ENCODE results near the gene LPXN. TPM values are rescaled to one million over a fixed set of nuclear protein-coding genes. Genes with fewer than 3 reads are reported as not detected.

LPXN gene
- total and polyA plus RNA-seq, 2 experiments from 2014 or later: 2.3 to 3.2 TPM

- H3K9me2 ChIP-seq (replicated peaks; ENCODE audit: insufficient read depth): no peaks in the 10 kb centered on the region
- no peak overlapping the region for H2AFZ ChIP-seq
- H3K4me3 ChIP-seq: no peak overlapping the region
- no peaks in the 10 kb centered on the region for H3K4me1 ChIP-seq (ENCODE audit: insufficient read depth)
- H3K9me3 ChIP-seq (ENCODE audit: low read depth): no peaks in the 10 kb centered on the region
- H3K4me2 ChIP-seq: no peak overlapping the region
- no peaks in the 10 kb centered on the region for H3K27me3 ChIP-seq
- no peak overlapping the region for H3K27ac ChIP-seq
- H3K36me3 ChIP-seq (replicated peaks; ENCODE audit: insufficient read depth, low read depth): no peaks in the 10 kb centered on the region
- WGBS (ENCODE audit: low lambda C conversion rate, missing lambda C conversion rate): 74% methylated on average over 4 of the region's 4 CpGs
- H4K20me1 ChIP-seq (ENCODE audit: insufficient read depth, poor library complexity, severe bottlenecking): no peaks in the 10 kb centered on the region
- no peaks in the 10 kb centered on the region for H3K79me2 ChIP-seq
- DNase-seq (ENCODE audit: low spot score): no peak
- no peak for TF ChIP-seq EZH2 (IDR thresholded peaks at IDR 0.05; ENCODE audit: borderline replicate concordance)
- TF ChIP-seq EZH2phosphoT487 (IDR thresholded peaks at IDR 0.05; ENCODE audit: low read depth, severe bottlenecking, unreplicated experiment): no peak
- TF ChIP-seq CTCF (IDR thresholded peaks at IDR 0.05; ENCODE audit: poor library complexity): no peak
Observed at GRCh38 chr11:58503361-58503856, 72.2 kb downstream of the LPXN start.

- no peak overlapping the region for H2AFZ ChIP-seq
- no peaks in the 10 kb centered on the region for H3K4me1 ChIP-seq (ENCODE audit: insufficient read depth)
- no peak overlapping the region for H3K4me2 ChIP-seq
- DNase-seq (ENCODE audit: low spot score): no peak
- no peaks in the 10 kb centered on the region for H3K27me3 ChIP-seq
- no peaks in the 10 kb centered on the region for H3K9me3 ChIP-seq (ENCODE audit: low read depth)
- no peak for TF ChIP-seq CTCF (IDR thresholded peaks at IDR 0.05; ENCODE audit: poor library complexity)
- TF ChIP-seq EZH2 (IDR thresholded peaks at IDR 0.05; ENCODE audit: borderline replicate concordance): no peak
- TF ChIP-seq EZH2phosphoT487 (IDR thresholded peaks at IDR 0.05; ENCODE audit: low read depth, severe bottlenecking, unreplicated experiment): no peak
- no peak overlapping the region for H3K27ac ChIP-seq
- no peaks in the 10 kb centered on the region for H3K9me2 ChIP-seq (replicated peaks; ENCODE audit: insufficient read depth)
- H3K79me2 ChIP-seq: no peaks in the 10 kb centered on the region
- no peaks in the 10 kb centered on the region for H3K36me3 ChIP-seq (replicated peaks; ENCODE audit: insufficient read depth, low read depth)
- no peaks in the 10 kb centered on the region for H4K20me1 ChIP-seq (ENCODE audit: insufficient read depth, poor library complexity, severe bottlenecking)
- no peak overlapping the region for H3K4me3 ChIP-seq
Observed at GRCh38 chr11:58502004-58502403, 73.7 kb downstream of the LPXN start.

GRCh38 chr11:58498464-58498863 lies 77.2 kb downstream of the LPXN start:
- Histone ChIP-seq H3K36me3 (replicated peaks; ENCODE audit: insufficient read depth, low read depth) (no peaks in the 10 kb centered on the region), H3K79me2 (no peaks in the 10 kb centered on the region), H3K4me1 (ENCODE audit: insufficient read depth) (no peaks in the 10 kb centered on the region), H3K4me2 (no peak overlapping the region), H3K4me3 (no peak overlapping the region), H4K20me1 (ENCODE audit: insufficient read depth, poor library complexity, severe bottlenecking) (no peaks in the 10 kb centered on the region), H3K27me3 (no peaks in the 10 kb centered on the region), H3K9me2 (replicated peaks; ENCODE audit: insufficient read depth) (no peaks in the 10 kb centered on the region), H3K27ac (no peak overlapping the region), H3K9me3 (ENCODE audit: low read depth) (no peaks in the 10 kb centered on the region), H2AFZ (no peak overlapping the region)
- WGBS (ENCODE audit: low lambda C conversion rate, missing lambda C conversion rate): 81% methylated on average over 2 of the region's 2 CpGs
- TF ChIP-seq EZH2phosphoT487 (IDR thresholded peaks at IDR 0.05; ENCODE audit: low read depth, severe bottlenecking, unreplicated experiment) (no peak), CTCF (IDR thresholded peaks at IDR 0.05; ENCODE audit: poor library complexity) (no peak), EZH2 (IDR thresholded peaks at IDR 0.05; ENCODE audit: borderline replicate concordance) (no peak)
- no peak for DNase-seq (ENCODE audit: low spot score)

GRCh38 chr11:58497951-58498350 lies 77.7 kb downstream of the LPXN start:
- H3K4me3 ChIP-seq: no peak overlapping the region
- H3K9me3 ChIP-seq (ENCODE audit: low read depth): no peaks in the 10 kb centered on the region
- H3K4me1 ChIP-seq (ENCODE audit: insufficient read depth): no peaks in the 10 kb centered on the region
- no peak for TF ChIP-seq EZH2phosphoT487 (IDR thresholded peaks at IDR 0.05; ENCODE audit: low read depth, severe bottlenecking, unreplicated experiment)
- no peak for TF ChIP-seq CTCF (IDR thresholded peaks at IDR 0.05; ENCODE audit: poor library complexity)
- no peak for TF ChIP-seq EZH2 (IDR thresholded peaks at IDR 0.05; ENCODE audit: borderline replicate concordance)
- no peak overlapping the region for H3K4me2 ChIP-seq
- no peaks in the 10 kb centered on the region for H3K36me3 ChIP-seq (replicated peaks; ENCODE audit: insufficient read depth, low read depth)
- H4K20me1 ChIP-seq (ENCODE audit: insufficient read depth, poor library complexity, severe bottlenecking): no peaks in the 10 kb centered on the region
- no peak for DNase-seq (ENCODE audit: low spot score)
- WGBS (ENCODE audit: low lambda C conversion rate, missing lambda C conversion rate): 85% methylated on average over 2 of the region's 2 CpGs
- H3K9me2 ChIP-seq (replicated peaks; ENCODE audit: insufficient read depth): no peaks in the 10 kb centered on the region
- H3K27me3 ChIP-seq: no peaks in the 10 kb centered on the region
- H3K79me2 ChIP-seq: no peaks in the 10 kb centered on the region
- H2AFZ ChIP-seq: no peak overlapping the region
- no peak overlapping the region for H3K27ac ChIP-seq

Measured in hepatocyte (in vitro differentiated cells).